K562 (cell line): Measurements from ENCODE around the gene PLD1. TPM values are rescaled to one million over a fixed set of nuclear protein-coding genes. Genes with fewer than 3 reads are reported as not detected.

Experiments used
- ATAC-seq: fragments of 200-7000 bp; cut with Tn5 transposase; 3 replicates; pipeline ENCODE4 v1.9.1; 2020; ENCODE audit warnings: moderate library complexity
- BruUV-seq: library from RNA; stranded (reverse); fragments of 400-500 nt; replicated peaks from 2 replicates; lab custom pipeline; 2021; lab: Mats Ljungman, UMichigan
- CTCF ChIA-PET: fragments of 300-600 bp; formaldehyde crosslinking; extraction: SDS; loops from one replicate; lab custom pipeline; 2021; ENCODE audit warnings: low intra/inter-chr PET ratio; lab: Yijun Ruan, JAX
- POLR2A ChIA-PET: fragments of 300-600, 350-650 bp; sonication (Branson Sonifier 250); formaldehyde crosslinking; extraction: SDS; loops from one replicate; lab custom pipeline; 2021; ENCODE audit warnings: antibody characterized with exemption, inconsistent platforms; lab: Yijun Ruan, JAX
- DNase-seq, 4 experiments: peaks; one replicate each; pipeline versions ENCODE4 v3.0.0 to v3.0.0-alpha.2; 2011 to 2018; ENCODE audit warnings: low spot score in 3 of 4, mixed read lengths in 3 of 4; ENCODE audit errors: extremely low read depth in 1 of 4
- FAIRE-seq: peaks from 2 replicates; lab custom pipeline; 2011; peaks lifted over from hg19 to GRCh38; lab: Jason Lieb, UNC
- H2AFZ ChIP-seq: 2 replicates; pipeline ENCODE4 v1.6.0; 2011; ENCODE audit warnings: low read depth, low read length, control low read depth, inconsistent platforms
- H3K27ac ChIP-seq: fragments of 200-600 bp; 3 replicates; pipeline ENCODE4 v1.8.0; 2011; ENCODE audit warnings: low read depth, mild to moderate bottlenecking, control low read depth, inconsistent platforms, low read length, moderate library complexity, mixed read lengths; ENCODE audit errors: extremely low read depth
- H3K27me3 ChIP-seq, 2 experiments: fragments of 300-600 bp in 1 of 2; 2 replicates in 1 of 2; 3 replicates in 1 of 2; pipeline versions ENCODE4 v1.6.0 to v1.8.0; 2011; ENCODE audit warnings: inconsistent platforms in 2 of 2, low read length in 2 of 2, mild to moderate bottlenecking in 1 of 2, mixed read lengths in 1 of 2, moderate library complexity in 1 of 2; ENCODE audit not compliant: control insufficient read depth in 2 of 2, insufficient read depth in 2 of 2
- H3K36me3 ChIP-seq: fragments of 300-600 bp; 3 replicates; pipeline ENCODE4 v1.8.0; 2011; ENCODE audit warnings: mild to moderate bottlenecking, low read length, inconsistent platforms; ENCODE audit not compliant: control insufficient read depth, insufficient read depth
- H3K4me1 ChIP-seq, 2 experiments: fragments of 200-600 bp in 1 of 2; replicated peaks in 1 of 2; 2 replicates in 1 of 2; 3 replicates in 1 of 2; pipeline versions ENCODE4 v1.5.1 to v1.8.0; 2011; ENCODE audit warnings: inconsistent platforms in 2 of 2, low read length in 2 of 2, mild to moderate bottlenecking in 1 of 2, mixed read lengths in 1 of 2, moderate library complexity in 1 of 2; ENCODE audit not compliant: control insufficient read depth in 2 of 2, insufficient read depth in 2 of 2
- H3K4me2 ChIP-seq: 2 replicates; pipeline ENCODE4 v1.6.1; 2011; ENCODE audit warnings: low read length, control low read depth, inconsistent platforms, mixed read lengths; ENCODE audit not compliant: insufficient read depth
- H3K4me3 ChIP-seq: fragments of 200-600 bp; sonication (generic), shearing (Covaris generic); 2 replicates; pipeline ENCODE4 v1.5.1; 2016; ENCODE audit warnings: control low read depth, inconsistent platforms
- H3K79me2 ChIP-seq: fragments of 200-600 bp; 3 replicates; pipeline ENCODE4 v1.8.0; 2011; ENCODE audit warnings: low read length, inconsistent platforms; ENCODE audit not compliant: control insufficient read depth, insufficient read depth
- H3K9ac ChIP-seq, 2 experiments: 2 replicates each; pipeline versions ENCODE4 v1.6.0 to v1.6.1; 2011; ENCODE audit warnings: low read depth in 2 of 2, low read length in 2 of 2, control low read depth in 1 of 2, inconsistent platforms in 1 of 2, mild to moderate bottlenecking in 1 of 2, mixed read lengths in 1 of 2; ENCODE audit not compliant: insufficient read depth in 1 of 2
- H3K9me1 ChIP-seq: one replicate; pipeline ENCODE4 v1.6.0; 2011; ENCODE audit warnings: inconsistent platforms, mild to moderate bottlenecking, low read length, moderate library complexity; ENCODE audit not compliant: control insufficient read depth, insufficient read depth
- H3K9me3 ChIP-seq: replicated peaks from 2 replicates; pipeline ENCODE4 v1.5.1; 2011; ENCODE audit warnings: low read depth, low read length, inconsistent platforms; ENCODE audit not compliant: control insufficient read depth, insufficient read depth
- H4K20me1 ChIP-seq: replicated peaks from 2 replicates; pipeline ENCODE4 v1.6.1; 2011; ENCODE audit warnings: low read length, inconsistent platforms, mixed read lengths; ENCODE audit not compliant: control insufficient read depth, insufficient read depth
- C11orf30 ChIP-seq: fragments of 450-650 bp; IDR thresholded peaks from 2 replicates; pipeline ENCODE4 v1.6.1; 2016; ENCODE audit warnings: low read depth, mild to moderate bottlenecking
- ELF1 ChIP-seq: fragments of 200-800 bp; sonication (Bioruptor generic); IDR thresholded peaks from 2 replicates; pipeline ENCODE4 v1.6.1; 2016; ENCODE audit warnings: missing genetic modification characterization, missing compliant biosample characterization
- HBP1 ChIP-seq: fragments of 450-650 bp; formaldehyde crosslinking; IDR thresholded peaks from 2 replicates; pipeline ENCODE4 v1.4.0; 2022; ENCODE audit warnings: missing genetic modification characterization
- KDM1A ChIP-seq, 2 experiments: fragments of 450-650 bp; IDR thresholded peaks; 2 replicates each; pipeline ENCODE4 v1.6.1; 2016; ENCODE audit warnings: mild to moderate bottlenecking in 2 of 2
- MAFK ChIP-seq: IDR thresholded peaks from 2 replicates; pipeline ENCODE4 v1.6.1; 2011; ENCODE audit warnings: low read length, improper control_type of control experiment
- TAF1 ChIP-seq: IDR thresholded peaks from 2 replicates; pipeline ENCODE4 v1.6.1; 2011; ENCODE audit warnings: mild to moderate bottlenecking, low read length, moderate library complexity; ENCODE audit not compliant: insufficient read depth, control insufficient read depth, severe bottlenecking; ENCODE audit errors: extremely low read depth
- ZKSCAN3 ChIP-seq: fragments of 250-450 bp; sonication (Bioruptor Pico); IDR thresholded peaks from 2 replicates; pipeline ENCODE4 v1.4.0; 2020
- ZNF24 ChIP-seq: fragments of 450-650 bp; IDR thresholded peaks from 2 replicates; pipeline ENCODE4 v1.6.1; 2016
- ZNF316 ChIP-seq: fragments of 450-650 bp; IDR thresholded peaks from 2 replicates; pipeline ENCODE4 v1.6.1; 2016
- WGBS: fragments of 100-300 bp; shearing (Covaris generic); methylation state at CpG from one replicate; pipeline ENCODE4 v1.1.6; 2016; ENCODE audit warnings: low coverage, mixed read lengths; ENCODE audit not compliant: insufficient coverage; ENCODE audit errors: missing lambda C conversion rate; 5-methylcytosine and 5-hydroxymethylcytosine counted together
- in situ Hi-C: fragments of 300-500 bp; cut with MboI; formaldehyde crosslinking; loops from 4 replicates; pipeline ENCODE4 v1.15.0; 2018; ENCODE audit warnings: inconsistent platforms, mixed read lengths
- intact Hi-C: fragments of 100-400 bp; cut with micrococcal nuclease; formaldehyde crosslinking; loops from 2 replicates; pipeline ENCODE4 v1.14.2; 2022
- polyA plus RNA-seq, 8 experiments: library from polyadenylated mRNA; depleted of rRNA in 4 of 8; stranded (reverse) in 5 of 8; unstranded in 3 of 8; fragments of >200 nt; fragmentation: Nextera tagmentation in 2 of 8; fragmentation: Illumina TruSeq in 1 of 8; extraction: Ambion mirVana in 2 of 8; extraction: Trizol in 1 of 8; gene quantifications; 2 replicates each; pipeline versions ENCODE4 v1.2.1 to v1.2.3, GENCODE V29; 2011 to 2014; ENCODE audit warnings: inconsistent platforms in 1 of 8, missing spikeins in 1 of 8
- total RNA-seq, 7 experiments: library from RNA; depleted of rRNA in 6 of 7; stranded (reverse); fragments of >200 nt in 6 of 7; fragmentation: Illumina TruSeq in 2 of 7; extraction: Trizol in 2 of 7; gene quantifications; 2 replicates each; pipeline versions ENCODE4 v1.2.1 to v1.2.3, GENCODE V29; 2011 to 2021; ENCODE audit warnings: low replicate concordance in 1 of 7

Gene PLD1
- total and polyA plus RNA-seq, 9 of the 15 experiments (the other 6 are each of a cell fraction or from before 2014, with no cell fraction given) = 8.4 to 26.1 (median 18.6) TPM

- Histone ChIP-seq H3K4me3 (no peak overlapping the region), H4K20me1 (no peaks in the 10 kb centered on the region), H3K79me2 (no peaks in the 10 kb centered on the region), H3K27ac (no peak overlapping the region), H3K9me1 (no peaks in the 10 kb centered on the region), H3K36me3 (no peaks in the 10 kb centered on the region), H2AFZ (no peak overlapping the region), H3K4me1 (no peaks in the 10 kb centered on the region; a peak in 1 of 5 replicates), H3K9ac (no peak overlapping the region), H3K27me3 (no peaks in the 10 kb centered on the region), H3K4me2 (no peak overlapping the region), H3K9me3 (no peaks in the 10 kb centered on the region)
- TF ChIP-seq C11orf30 (peak; percentile 13; the same call in 1 of the 2 replicates), KDM1A (IDR thresholded peaks at IDR 0.05) (0 out of 4 replicates have a peak, but pooled peaks of 1 of the 2 experiments have one; percentile 12), ZNF316 (peak; percentile 54), TAF1 (no peak), MAFK (peak; percentile 7; the same call in 1 of the 2 replicates)
- no peak for ATAC-seq
- intact Hi-C loops = no loop called here
- ChIA-PET POLR2A (no interaction called here), CTCF (interaction anchor here (0.5 kb wide), 1 partner anchor 942 kb away, joined by 3 read pairs; no protein-coding TSS in a partner anchor)
- BruUV-seq = no TSS peak
- 56% methylated on average over 6 of the region's 6 CpGs for WGBS
- in situ Hi-C loops = no loop called here
- DNase-seq = no peak
- FAIRE-seq = no peak
These were observed 129.4 kb downstream of the PLD1 start for GRCh38 chr3:171680726-171681411.

GRCh38 chr3:171678971-171679492 is 131.3 kb downstream of the PLD1 start:
- H3K79me2 ChIP-seq = no peaks in the 10 kb centered on the region
- CTCF ChIA-PET = no interaction called here
- H4K20me1 ChIP-seq = no peaks in the 10 kb centered on the region
- H3K27me3 ChIP-seq = no peaks in the 10 kb centered on the region
- BruUV-seq = no TSS peak
- H3K27ac ChIP-seq = no peak overlapping the region
- H2AFZ ChIP-seq = no peak overlapping the region
- no peak overlapping the region for H3K9ac ChIP-seq
- H3K4me2 ChIP-seq = no peak overlapping the region
- POLR2A ChIA-PET = no interaction called here
- TF ChIP-seq ELF1 (no peak), ZKSCAN3 (CRISPR knock-in tag) (no peak), HBP1 (CRISPR knock-in tag) (no peak), ZNF24 (no peak)
- TF ChIP-seq, all 486 proteins: peak for 0
- no peak overlapping the region for H3K4me3 ChIP-seq
- intact Hi-C loops (no loop called here), in situ Hi-C loops (no loop called here)
- H3K9me1 ChIP-seq = no peaks in the 10 kb centered on the region
- WGBS = 55% methylated on average over 3 of the region's 3 CpGs
- DNase-seq = no peak
- H3K9me3 ChIP-seq = no peaks in the 10 kb centered on the region
- ATAC-seq = no peak
- no peak for FAIRE-seq
- H3K4me1 ChIP-seq = no peaks in the 10 kb centered on the region; a peak in 1 of 5 replicates
- no peaks in the 10 kb centered on the region for H3K36me3 ChIP-seq
